DND-41 (cell line): ENCODE results near the gene LRP2BP.

Experiments used
- ATAC-seq: fragments of 200-7000 bp; cut with Tn5 transposase; 3 replicates; pipeline ENCODE4 v1.9.1; 2021; ENCODE audit warnings: low read depth; ENCODE audit not compliant: insufficient read depth
- DNase-seq: peaks from one replicate; pipeline ENCODE4 v3.0.0-alpha.2; 2020
- H2AFZ ChIP-seq: 2 replicates; pipeline ENCODE4 v1.6.0; 2012; ENCODE audit warnings: low read depth, low read length
- H3K27ac ChIP-seq: 2 replicates; pipeline ENCODE4 v1.5.1; 2012; ENCODE audit warnings: low read length, inconsistent platforms
- H3K27me3 ChIP-seq: fragments of 200-600 bp; sonication (generic); 2 replicates; pipeline ENCODE4 v1.6.0; 2012; ENCODE audit warnings: low read length, mild to moderate bottlenecking, inconsistent platforms; ENCODE audit not compliant: insufficient read depth, poor library complexity
- H3K36me3 ChIP-seq: 2 replicates; pipeline ENCODE4 v1.5.1; 2012; ENCODE audit warnings: low read length, inconsistent platforms; ENCODE audit not compliant: insufficient read depth
- H3K4me1 ChIP-seq: 2 replicates; pipeline ENCODE4 v1.5.1; 2012; ENCODE audit warnings: mild to moderate bottlenecking, low read length; ENCODE audit not compliant: insufficient read depth
- H3K4me2 ChIP-seq: 2 replicates; pipeline ENCODE4 v1.6.0; 2012; ENCODE audit warnings: mild to moderate bottlenecking, moderate library complexity, low read length, inconsistent platforms; ENCODE audit not compliant: insufficient read depth
- H3K4me3 ChIP-seq, 2 experiments: fragments of 200-600 bp in 1 of 2; shearing (Covaris generic) in 1 of 2; 2 replicates each; pipeline ENCODE4 v1.5.1; 2012 to 2016; ENCODE audit warnings: inconsistent platforms in 2 of 2, low read length in 2 of 2, mild to moderate bottlenecking in 2 of 2, low read depth in 1 of 2, moderate library complexity in 1 of 2
- H3K79me2 ChIP-seq: 2 replicates; pipeline ENCODE4 v1.6.0; 2012; ENCODE audit warnings: low read length, inconsistent platforms; ENCODE audit not compliant: insufficient read depth
- H3K9ac ChIP-seq: 2 replicates; pipeline ENCODE4 v1.6.0; 2012; ENCODE audit warnings: low read depth, mild to moderate bottlenecking, inconsistent platforms, low read length, moderate library complexity
- H3K9me3 ChIP-seq: 2 replicates; pipeline ENCODE4 v1.5.1; 2012; ENCODE audit warnings: low read length, moderate library complexity, mild to moderate bottlenecking, inconsistent platforms; ENCODE audit not compliant: insufficient read depth, severe bottlenecking
- H4K20me1 ChIP-seq: 2 replicates; pipeline ENCODE4 v1.6.0; 2012; ENCODE audit warnings: low read length; ENCODE audit not compliant: insufficient read depth
- CTCF ChIP-seq: IDR thresholded peaks from 2 replicates; pipeline ENCODE4 v1.5.1; 2012; ENCODE audit warnings: borderline replicate concordance, low read length, moderate library complexity, mild to moderate bottlenecking; ENCODE audit not compliant: poor library complexity, severe bottlenecking; ENCODE audit errors: extremely low read depth
- EZH2 ChIP-seq: IDR thresholded peaks from 3 replicates; pipeline ENCODE4 v1.6.1; 2012; ENCODE audit warnings: borderline replicate concordance, low read depth, mild to moderate bottlenecking, moderate library complexity, low read length, inconsistent platforms; ENCODE audit not compliant: severe bottlenecking

LRP2BP gene

GRCh38 chr4:185398618-185399017 lies 2.9 kb upstream of the LRP2BP start:
- peaks cover 13% of the 10 kb centered on the region; the same call in 1 of the 2 replicates for H3K79me2 ChIP-seq
- no peak for TF ChIP-seq CTCF
- H3K27ac ChIP-seq = no peak overlapping the region

GRCh38 chr4:185396724-185397385 lies 1.1 kb upstream of the LRP2BP start, which contains the start of gene ANKRD37:
TSS of gene ANKRD37 (plus strand) at chr4:185396841. CDS start at chr4:185396924, 83 bp downstream.
- DNase-seq (no peak), ATAC-seq (no peak)
- H3K4me3 ChIP-seq = peak within 1 kb of the TSS; percentile 41 to 93
- no peak for TF ChIP-seq CTCF
- no peak for TF ChIP-seq EZH2
- H3K27ac ChIP-seq = peak within 1 kb of the TSS; percentile 86
- H3K9ac ChIP-seq = peak within 1 kb of the TSS; percentile 98
- no peaks in the 10 kb centered on the region for H4K20me1 ChIP-seq
- peaks cover 30% of the 10 kb centered on the region for H3K36me3 ChIP-seq
- H3K79me2 ChIP-seq = peaks cover 13% of the 10 kb centered on the region; the same call in 1 of the 2 replicates
- H2AFZ ChIP-seq = peak within 1 kb of the TSS; percentile 98
- H3K27me3 ChIP-seq = no peaks in the 10 kb centered on the region
- peaks cover 41% of the 10 kb centered on the region for H3K4me1 ChIP-seq
- H3K9me3 ChIP-seq = no peaks in the 10 kb centered on the region
- peak within 1 kb of the TSS; percentile 96 for H3K4me2 ChIP-seq

More at GRCh38 chr4:185398618-185399017, 2.9 kb upstream of the LRP2BP start:
- ATAC-seq (no peak), DNase-seq (no peak)
- Histone ChIP-seq H4K20me1 (no peaks in the 10 kb centered on the region), H3K4me2 (peak overlapping the region; percentile 96; the same call in 1 of the 2 replicates), H3K27me3 (no peaks in the 10 kb centered on the region), H3K4me1 (peaks cover 40% of the 10 kb centered on the region), H2AFZ (no peak overlapping the region), H3K9me3 (no peaks in the 10 kb centered on the region), H3K4me3 (no peak overlapping the region), H3K9ac (no peak overlapping the region), H3K36me3 (peaks cover 37% of the 10 kb centered on the region)

GRCh38 chr4:185395956-185396723 lies 416 bp upstream of the LRP2BP start:
- Histone ChIP-seq H2AFZ (peak overlapping the region; percentile 98), H3K27ac (peak overlapping the region; percentile 86), H3K4me2 (peak overlapping the region; percentile 96), H4K20me1 (no peaks in the 10 kb centered on the region), H3K27me3 (no peaks in the 10 kb centered on the region), H3K79me2 (peaks cover 13% of the 10 kb centered on the region; the same call in 1 of the 2 replicates), H3K4me1 (peaks cover 41% of the 10 kb centered on the region), H3K9ac (peak overlapping the region; percentile 98), H3K4me3 (peak overlapping the region; percentile 41 to 93), H3K36me3 (peaks cover 24% of the 10 kb centered on the region), H3K9me3 (no peaks in the 10 kb centered on the region)
- ATAC-seq (peak; percentile 95), DNase-seq (peak; percentile 96)
- TF ChIP-seq EZH2 (no peak), CTCF (no peak)
